Lower leg skin (tissue), 4 donors: ENCODE data around the gene UTS2. TPM values are rescaled to one million over a fixed set of nuclear protein-coding genes. Genes with fewer than 3 reads are reported as not detected.

Experiments used
- DNase-seq, 2 donors: peaks; one replicate each; pipeline ENCODE4 v3.0.0-alpha.2; 2019; ENCODE audit warnings: low spot score in 2 of 2
- H3K4me3 ChIP-seq: fragments of 200-600 bp; sonication (generic); 2 replicates; pipeline ENCODE4 v1.5.1; 2017; ENCODE audit warnings: mild to moderate bottlenecking, low read depth; ENCODE audit not compliant: poor library complexity, severe bottlenecking
- CTCF ChIP-seq, 3 donors: fragments of 450-650 bp; IDR thresholded peaks; one replicate each; pipeline ENCODE4 v1.5.1; 2016; ENCODE audit warnings: antibody characterized with exemption in 3 of 3, mild to moderate bottlenecking in 3 of 3, moderate library complexity in 2 of 3
- POLR2A ChIP-seq, 2 donors: fragments of 450-650 bp; IDR thresholded peaks; one replicate each; pipeline ENCODE4 v1.6.1; 2016 to 2017; ENCODE audit warnings: antibody characterized with exemption in 2 of 2, mild to moderate bottlenecking in 1 of 2, moderate library complexity in 1 of 2
- WGBS, 2 donors: methylation state at CpG; one replicate each; pipeline ENCODE4 v1.1.5; 2018; 5-methylcytosine and 5-hydroxymethylcytosine counted together
- intact Hi-C: fragments of 100-400 bp; cut with DNase I; formaldehyde crosslinking; loops from one replicate; pipeline ENCODE4 v1.15.0; 2023; ENCODE audit warnings: low total_unique reads
- total RNA-seq, 4 donors: library from RNA; depleted of rRNA; stranded (reverse); fragments of >200 nt; gene quantifications; one replicate each; pipeline ENCODE4 v1.1.0, GENCODE V29; 2016

UTS2 gene
- total RNA-seq, 4 donors from 2014 or later = 0.53 TPM; not detected in 3

DNA sequence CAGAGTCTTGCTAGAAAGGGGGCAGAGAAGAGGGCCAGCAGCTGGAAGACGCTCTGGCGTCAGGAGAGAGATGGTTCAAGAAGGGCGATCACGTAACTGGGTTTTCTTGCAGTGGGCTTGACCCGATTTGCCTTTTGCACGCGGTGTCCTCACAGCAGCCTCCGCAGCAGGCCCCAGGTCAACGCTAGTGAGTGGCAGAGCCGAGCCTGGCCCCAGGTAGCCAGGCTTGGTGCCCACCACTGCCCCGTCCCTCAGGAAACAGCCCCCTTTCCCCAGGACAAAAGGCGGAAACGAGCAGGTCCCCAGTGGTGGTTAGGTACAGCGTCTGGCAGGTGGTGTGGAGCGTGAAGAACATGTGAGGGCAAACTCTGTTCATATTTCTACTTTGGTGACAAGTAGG lies 8.6 kb upstream of the UTS2 start:
- no peak overlapping the region for H3K4me3 ChIP-seq
- no peak for TF ChIP-seq CTCF (IDR thresholded peaks at IDR 0.05)
- no peak for TF ChIP-seq POLR2A (IDR thresholded peaks at IDR 0.05)
- intact Hi-C loops = no loop called here
- WGBS, 2 donors = 90 to 95% methylated on average over 15 of the region's 15 CpGs
- DNase-seq = no peak

- TF ChIP-seq CTCF (IDR thresholded peaks at IDR 0.05) (no peak), POLR2A (IDR thresholded peaks at IDR 0.05) (no peak)
- intact Hi-C loops = no loop called here
- no peak overlapping the region for H3K4me3 ChIP-seq
- 75 to 81% methylated on average over 9 of the region's 9 CpGs for WGBS, 2 donors
- DNase-seq = no peak
Measured at GRCh38 chr1:7860130-7860529, 7.3 kb upstream of the UTS2 start.

DNA sequence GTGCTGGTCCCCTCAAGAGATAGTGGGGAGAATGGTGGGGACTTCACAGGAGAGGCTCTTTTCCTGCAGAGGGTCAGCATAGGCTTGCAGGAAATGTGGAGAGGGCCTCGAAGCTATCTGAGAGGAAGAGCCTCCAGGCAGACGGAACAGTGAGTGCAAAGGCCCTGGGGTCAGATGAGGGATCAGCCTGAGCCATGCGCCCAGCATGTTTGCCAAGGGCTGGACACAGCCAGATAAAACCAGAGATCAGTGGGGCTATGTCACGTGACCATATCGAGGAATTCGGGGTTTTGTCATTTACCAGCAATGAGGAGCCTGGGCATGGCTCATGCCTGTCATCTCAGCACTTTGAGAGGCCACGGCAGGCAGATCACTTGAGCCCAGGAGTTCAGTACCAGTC lies 6.5 kb upstream of the UTS2 start:
- no peak overlapping the region for H3K4me3 ChIP-seq
- intact Hi-C loops = no loop called here
- DNase-seq = no peak
- TF ChIP-seq CTCF (IDR thresholded peaks at IDR 0.05) = no peak
- no peak for TF ChIP-seq POLR2A (IDR thresholded peaks at IDR 0.05)
- WGBS, 2 donors = 88 to 97% methylated on average over 7 of the region's 7 CpGs

DNA sequence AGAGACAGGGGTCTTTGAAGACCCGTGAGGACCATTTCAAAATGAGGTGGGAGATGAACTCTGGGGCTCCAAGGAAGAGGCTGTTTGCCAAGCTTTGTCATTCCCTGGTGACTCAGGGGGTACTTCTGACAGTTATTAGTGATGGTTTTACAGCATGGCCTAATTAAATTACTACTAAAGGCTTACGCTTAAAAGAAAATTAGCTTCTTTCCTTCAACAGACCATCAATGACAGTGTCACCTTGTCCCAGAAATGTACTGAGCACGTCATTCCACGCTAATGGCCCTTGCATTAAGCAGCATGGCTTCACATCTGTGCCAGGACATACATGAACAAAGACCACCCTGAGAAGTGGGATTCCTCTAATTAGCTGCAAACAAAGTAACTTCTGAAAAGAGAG lies 5.1 kb upstream of the UTS2 start:
- intact Hi-C loops = no loop called here
- no peak overlapping the region for H3K4me3 ChIP-seq
- no peak for DNase-seq
- TF ChIP-seq POLR2A (IDR thresholded peaks at IDR 0.05) (no peak), CTCF (IDR thresholded peaks at IDR 0.05) (no peak)
- 60 to 74% methylated on average over 4 of the region's 4 CpGs for WGBS, 2 donors

- DNase-seq = no peak
- H3K4me3 ChIP-seq = no peak overlapping the region
- 58 to 59% methylated on average over 2 of the region's 2 CpGs for WGBS, 2 donors
Measured at GRCh38 chr1:7857000-7857399, 4.1 kb upstream of the UTS2 start.

More at GRCh38 chr1:7857000-7857399, 4.1 kb upstream of the UTS2 start:
- TF ChIP-seq POLR2A (IDR thresholded peaks at IDR 0.05) = no peak
- TF ChIP-seq CTCF (IDR thresholded peaks at IDR 0.05) = no peak
- intact Hi-C loops = no loop called here
